ENCODE results near the gene PDSS1.
A peak's percentile ranks its signal among the peaks of the same experiment; 100 is the strongest.
"Not testable (repeated sequence)": the region's sequence is repeated elsewhere in the genome, so short reads cannot be mapped to it uniquely, and the experiment has no call there.

PDSS1 gene

GRCh38 chr10:26689399-26689798, 8.1 kb upstream of the PDSS1 start:
- TF ChIP-seq CTCF (IDR thresholded peaks at IDR 0.05; ENCODE audit: extremely low read depth, missing control alignments): no peak
- DNase-seq (ENCODE audit: low spot score): no peak

DNA sequence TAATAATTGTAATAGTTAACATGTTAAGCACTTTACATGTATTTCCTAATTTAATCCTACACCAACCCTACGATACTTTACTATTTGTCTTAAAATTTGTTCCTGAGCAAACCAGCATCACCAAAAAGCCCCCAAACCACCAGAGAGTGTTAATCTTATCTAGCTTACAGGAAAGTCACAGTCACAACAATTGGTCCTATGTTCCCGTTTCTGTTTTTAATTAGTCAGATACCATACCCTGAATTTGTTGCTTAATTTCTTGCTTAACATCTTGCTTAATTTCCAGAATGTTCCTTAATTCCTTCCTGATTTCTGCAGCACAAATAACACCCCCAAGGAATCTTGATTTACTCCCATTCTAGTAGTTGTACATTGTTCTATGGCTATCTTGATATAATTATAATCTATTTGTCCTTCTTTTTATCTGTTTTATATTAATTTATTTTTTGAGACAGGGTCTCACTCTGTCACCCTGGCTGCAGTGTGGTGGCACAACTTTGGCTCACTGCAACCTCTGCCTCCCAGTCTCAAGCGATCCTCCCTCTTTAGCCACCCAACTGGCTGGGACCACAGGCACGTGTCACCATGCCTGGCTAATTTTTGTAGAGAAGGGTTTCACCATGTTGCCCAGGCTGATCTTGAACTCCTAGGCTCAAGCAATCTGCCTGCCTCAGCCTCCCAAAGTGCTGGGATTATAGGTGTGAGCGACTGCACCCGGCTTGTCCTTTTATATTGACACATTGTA, 6.6 kb upstream of the PDSS1 start:
- DNase-seq (ENCODE audit: low spot score): no peak
- TF ChIP-seq CTCF (IDR thresholded peaks at IDR 0.05; ENCODE audit: extremely low read depth, missing control alignments): no peak

DNA sequence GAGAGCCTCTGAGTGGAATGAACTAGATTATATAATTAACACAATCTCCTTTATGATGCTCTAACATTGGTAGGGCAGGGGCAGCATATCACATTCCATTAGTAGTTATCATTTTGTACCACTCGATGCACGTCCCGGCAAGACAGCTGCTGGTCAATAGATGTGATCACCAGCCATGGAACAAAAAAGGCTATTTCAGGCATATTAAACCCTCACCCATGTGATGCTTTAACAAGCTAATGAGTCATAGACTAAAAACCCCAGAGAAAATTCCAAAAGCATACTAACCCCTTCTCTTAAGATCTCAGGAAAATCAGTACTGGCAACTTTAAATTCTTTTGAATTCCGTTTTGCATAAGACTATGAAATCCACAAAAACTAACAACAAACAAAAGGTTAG, 3.0 kb upstream of the PDSS1 start:
- DNase-seq (ENCODE audit: low spot score): not testable (repeated sequence)

GRCh38 chr10:26696786-26697162, 727 bp upstream of the PDSS1 start:
- no peak for TF ChIP-seq CTCF (IDR thresholded peaks at IDR 0.05; ENCODE audit: extremely low read depth, missing control alignments)
- DNase-seq (ENCODE audit: low spot score): no peak

GRCh38 chr10:26697922-26698608, 564 bp downstream of the PDSS1 start:
- peak; percentile 31 for DNase-seq (ENCODE audit: low spot score)
- no peak for TF ChIP-seq CTCF (IDR thresholded peaks at IDR 0.05; ENCODE audit: extremely low read depth, missing control alignments)

DNA sequence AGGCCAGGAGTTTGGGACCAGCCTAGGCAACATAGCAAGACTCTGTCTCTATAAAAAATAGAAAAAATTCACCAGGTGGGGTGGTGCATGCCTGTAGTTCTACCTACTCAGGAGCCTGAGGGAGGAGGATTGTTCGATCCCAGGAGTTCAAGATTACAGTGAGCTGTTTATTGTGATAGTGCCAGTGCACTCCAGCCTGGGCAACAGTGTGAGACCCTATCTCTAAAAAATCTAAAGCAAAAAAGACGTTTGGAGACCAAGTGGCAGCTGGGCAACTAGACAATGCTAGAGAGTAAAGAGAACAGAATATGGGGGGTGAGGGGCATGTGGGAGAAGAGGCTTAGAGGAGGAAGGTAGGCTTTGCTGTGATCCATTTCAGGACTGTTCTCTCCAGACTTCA, 1.4 kb downstream of the PDSS1 start:
- TF ChIP-seq CTCF (IDR thresholded peaks at IDR 0.05; ENCODE audit: extremely low read depth, missing control alignments): no peak
- DNase-seq (ENCODE audit: low spot score): peak; percentile 16

DNA sequence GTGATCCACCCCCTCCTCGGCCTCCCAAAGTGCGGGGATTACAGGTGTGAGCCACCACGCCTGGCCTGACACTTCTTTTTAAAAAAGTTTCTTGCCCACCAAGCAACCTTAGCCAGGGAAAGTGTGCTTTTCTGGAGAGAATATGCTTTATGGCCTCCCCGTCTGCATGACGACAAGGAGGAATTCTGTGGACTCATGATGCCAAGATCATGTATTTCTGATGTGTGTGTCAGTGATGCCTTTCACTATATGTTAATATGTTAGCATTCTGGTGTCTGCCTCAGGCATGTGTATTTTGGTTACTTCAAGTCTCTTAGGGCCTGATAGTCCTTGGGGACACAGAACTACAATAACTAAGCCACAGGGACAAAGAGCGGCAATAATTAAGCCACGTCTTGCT, 2.1 kb downstream of the PDSS1 start:
- no peak for DNase-seq (ENCODE audit: low spot score)
- no peak for TF ChIP-seq CTCF (IDR thresholded peaks at IDR 0.05; ENCODE audit: extremely low read depth, missing control alignments)
